Loucy (cell line): ENCODE data around the gene ABLIM1.

ENCODE experiments used
- CTCF ChIP-seq: fragments of 200-600 bp; sonication (generic); conservative IDR thresholded peaks from 2 replicates; pipeline ENCODE4 v1.5.1; 2014; ENCODE audit warnings: mild to moderate bottlenecking, antibody characterized with exemption, low read length
- EZH2phosphoT487 ChIP-seq: fragments of 200-600 bp; IDR thresholded peaks from 2 replicates; pipeline ENCODE4 v1.6.1; 2018; ENCODE audit warnings: antibody characterized with exemption, mild to moderate bottlenecking, moderate library complexity, borderline replicate concordance

DNA sequence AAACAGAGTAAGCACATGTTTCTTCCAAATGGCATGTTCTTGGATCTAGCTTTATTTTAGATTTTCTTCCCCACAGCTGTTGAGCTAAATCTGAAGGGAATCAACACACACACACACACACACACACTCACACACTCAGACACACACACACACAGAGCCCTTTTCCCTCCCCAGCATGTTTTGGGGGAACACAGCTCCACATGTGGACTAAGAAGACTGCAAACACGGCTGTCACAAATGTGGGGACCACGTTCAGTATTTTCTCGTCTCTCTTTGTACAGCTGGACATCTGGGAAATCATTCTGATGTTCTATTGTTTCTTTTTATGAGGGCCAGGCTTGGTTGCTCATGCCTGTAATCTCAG lies 116.3 kb downstream of the ABLIM1 start:
- TF ChIP-seq CTCF (no peak), EZH2phosphoT487 (no peak)
